GM12878 (cell line): Measurements from ENCODE around the gene PRRG3. TPM values are rescaled to one million over a fixed set of nuclear protein-coding genes. Genes with fewer than 3 reads are reported as not detected.

ENCODE experiments used
- ATAC-seq: fragments of 200-7000 bp; cut with Tn5 transposase; 3 replicates; pipeline ENCODE4 v1.9.1; 2020; ENCODE audit warnings: mild to moderate bottlenecking, moderate library complexity
- BruUV-seq: library from RNA; stranded (reverse); fragments of 400-500 nt; replicated peaks from 2 replicates; lab custom pipeline; 2021; lab: Mats Ljungman, UMichigan
- CTCF ChIA-PET: fragments of 300-600 bp; sonication (Branson Sonifier 250); formaldehyde crosslinking; extraction: SDS; loops from one replicate; lab custom pipeline; 2021; ENCODE audit warnings: inconsistent platforms; lab: Yijun Ruan, JAX
- POLR2A ChIA-PET: fragments of 350-600 bp; formaldehyde crosslinking; extraction: SDS; loops from one replicate; lab custom pipeline; 2021; ENCODE audit warnings: inconsistent platforms; lab: Charles Lee
- RAD21 ChIA-PET: fragments of 300-600 bp; sonication (Branson Sonifier 250); formaldehyde crosslinking; loops from one replicate; lab custom pipeline; 2023; ENCODE audit warnings: antibody characterized with exemption; ENCODE audit not compliant: unreplicated experiment; lab: Charles Lee
- SMC1A ChIA-PET: fragments of 300-600 bp; sonication (Branson Sonifier 250); formaldehyde crosslinking; loops from one replicate; lab custom pipeline; 2023; ENCODE audit not compliant: unreplicated experiment, uncharacterized antibody; lab: Charles Lee
- DNase-seq: peaks from one replicate; pipeline ENCODE4 v3.0.0-alpha.2; 2011; ENCODE audit warnings: low read depth, low spot score
- FAIRE-seq: peaks from 3 replicates; lab custom pipeline; 2011; peaks lifted over from hg19 to GRCh38; lab: Jason Lieb, UNC
- H2AFZ ChIP-seq: 2 replicates; pipeline ENCODE4 v1.6.0; 2011; ENCODE audit warnings: low read depth, low read length, control low read depth; ENCODE audit not compliant: control insufficient read depth
- H3K27ac ChIP-seq: 2 replicates; pipeline ENCODE4 v1.5.1; 2011; ENCODE audit warnings: control low read depth; ENCODE audit not compliant: control insufficient read depth, insufficient read depth
- H3K27me3 ChIP-seq, 2 experiments: replicated peaks in 1 of 2; 2 replicates each; pipeline versions ENCODE4 v1.6.0 to v1.6.1; 2011; ENCODE audit warnings: low read length in 1 of 2; ENCODE audit not compliant: control insufficient read depth in 2 of 2, insufficient read depth in 2 of 2
- H3K36me3 ChIP-seq, 2 experiments: 2 replicates each; pipeline ENCODE4 v1.5.1; 2011; ENCODE audit warnings: low read length in 1 of 2; ENCODE audit not compliant: control insufficient read depth in 2 of 2, insufficient read depth in 2 of 2
- H3K4me1 ChIP-seq: 2 replicates; pipeline ENCODE4 v1.6.1; 2011; ENCODE audit warnings: mild to moderate bottlenecking, low read length, moderate library complexity, mixed read lengths; ENCODE audit not compliant: control insufficient read depth, insufficient read depth
- H3K4me2 ChIP-seq: 2 replicates; pipeline ENCODE4 v1.6.0; 2011; ENCODE audit warnings: control low read depth; ENCODE audit not compliant: control insufficient read depth, insufficient read depth
- H3K4me3 ChIP-seq: fragments of 200-600 bp; sonication (generic); 2 replicates; pipeline ENCODE4 v1.5.1; 2016
- H3K79me2 ChIP-seq: 2 replicates; pipeline ENCODE4 v1.6.0; 2011; ENCODE audit warnings: low read length; ENCODE audit not compliant: control insufficient read depth, insufficient read depth
- H3K9ac ChIP-seq: 2 replicates; pipeline ENCODE4 v1.8.0; 2011; ENCODE audit warnings: low read length, control low read depth, mixed read lengths; ENCODE audit not compliant: control insufficient read depth, insufficient read depth
- H3K9me3 ChIP-seq: replicated peaks from 3 replicates; pipeline ENCODE4 v1.5.1; 2011; ENCODE audit warnings: mild to moderate bottlenecking, low read length; ENCODE audit not compliant: control insufficient read depth, insufficient read depth
- H4K20me1 ChIP-seq: 2 replicates; pipeline ENCODE4 v1.6.0; 2011; ENCODE audit not compliant: control insufficient read depth, insufficient read depth
- CBFB ChIP-seq: IDR thresholded peaks from 2 replicates; pipeline ENCODE4 v1.6.1; 2016; ENCODE audit warnings: antibody characterized with exemption, low read depth
- EED ChIP-seq: sonication (generic); IDR thresholded peaks from 2 replicates; pipeline ENCODE4 v1.6.1; 2016; ENCODE audit warnings: antibody characterized with exemption, low read depth
- EP300 ChIP-seq, 2 experiments: fragments of 150-350 bp in 1 of 2; IDR thresholded peaks; 2 replicates each; pipeline ENCODE4 v1.6.1; 2011 to 2012; ENCODE audit warnings: low read depth in 2 of 2, low read length in 2 of 2, borderline replicate concordance in 1 of 2, improper control_type of control experiment in 1 of 2, inconsistent platforms in 1 of 2; ENCODE audit not compliant: control insufficient read depth in 1 of 2
- GABPA ChIP-seq: IDR thresholded peaks from 2 replicates; pipeline ENCODE4 v1.6.1; 2014; ENCODE audit warnings: antibody characterized with exemption, low read depth, mild to moderate bottlenecking, inconsistent platforms
- MYB ChIP-seq: fragments of 150-350 bp; IDR thresholded peaks from 2 replicates; pipeline ENCODE4 v1.6.1; 2014; ENCODE audit warnings: mild to moderate bottlenecking, low read depth, low read length, borderline replicate concordance
- NFYA ChIP-seq: IDR thresholded peaks from 2 replicates; pipeline ENCODE4 v1.6.1; 2011; ENCODE audit warnings: low read depth, mild to moderate bottlenecking, low read length, improper control_type of control experiment, borderline replicate concordance
- RAD21 ChIP-seq: IDR thresholded peaks from 2 replicates; pipeline ENCODE4 v1.6.1; 2011; ENCODE audit warnings: mild to moderate bottlenecking, low read depth, low read length, moderate library complexity; ENCODE audit not compliant: insufficient read depth
- RBBP5 ChIP-seq: fragments of 200-600 bp; sonication (generic); conservative IDR thresholded peaks from 2 replicates; pipeline ENCODE4 v1.6.1; 2016
- TARDBP ChIP-seq: IDR thresholded peaks from 2 replicates; pipeline ENCODE4 v1.6.1; 2016; ENCODE audit warnings: borderline replicate concordance
- WGBS: methylation state at CpG from one replicate; pipeline ENCODE4 v1.1.6; 2016; ENCODE audit warnings: low lambda C conversion rate; ENCODE audit not compliant: insufficient replicate concordance, insufficient coverage; ENCODE audit errors: missing lambda C conversion rate; 5-methylcytosine and 5-hydroxymethylcytosine counted together
- in situ Hi-C: fragments of 300-500 bp; cut with MboI; formaldehyde crosslinking; loops from 9 replicates; pipeline ENCODE4 v1.14.3; 2018; ENCODE audit warnings: mixed read lengths
- intact Hi-C: fragments of 100-400 bp; cut with micrococcal nuclease; formaldehyde crosslinking; loops from one replicate; pipeline ENCODE4 v1.14.2; 2022; ENCODE audit not compliant: unreplicated experiment
- polyA plus RNA-seq, 11 experiments: library from polyadenylated mRNA; depleted of rRNA in 4 of 11; unstranded in 6 of 11; stranded (reverse) in 5 of 11; fragments of >200 nt; fragmentation: Nextera tagmentation in 4 of 11; fragmentation: Illumina TruSeq in 1 of 11; extraction: Ambion mirVana in 4 of 11; extraction: Trizol in 1 of 11; gene quantifications; 1 replicate in 1 of 11; 2 replicates in 10 of 11; pipeline versions ENCODE4 v1.2.1 to v1.2.3, GENCODE V29; 2011 to 2016; ENCODE audit warnings: inconsistent platforms in 2 of 11, missing spikeins in 2 of 11, low read depth in 1 of 11
- total RNA-seq, 4 experiments: library from RNA; depleted of rRNA in 3 of 4; stranded (reverse); fragments of >200 nt in 3 of 4; fragmentation: Illumina TruSeq in 1 of 4; extraction: Trizol in 1 of 4; gene quantifications; 2 replicates each; pipeline versions ENCODE4 v1.2.1 to v1.2.3, GENCODE V29; 2013 to 2021
- TF ChIP-seq, protein P1 (sequence below): fragments of 150-350 bp; IDR thresholded peaks from 2 replicates; pipeline ENCODE4 v1.6.1; 2016; ENCODE audit warnings: low read depth, low read length

Gene PRRG3
- total and polyA plus RNA-seq, 10 of the 15 experiments (the other 5 are each of a cell fraction or from before 2014, with no cell fraction given), result under 0.01 TPM; not detected in 9

DNA sequence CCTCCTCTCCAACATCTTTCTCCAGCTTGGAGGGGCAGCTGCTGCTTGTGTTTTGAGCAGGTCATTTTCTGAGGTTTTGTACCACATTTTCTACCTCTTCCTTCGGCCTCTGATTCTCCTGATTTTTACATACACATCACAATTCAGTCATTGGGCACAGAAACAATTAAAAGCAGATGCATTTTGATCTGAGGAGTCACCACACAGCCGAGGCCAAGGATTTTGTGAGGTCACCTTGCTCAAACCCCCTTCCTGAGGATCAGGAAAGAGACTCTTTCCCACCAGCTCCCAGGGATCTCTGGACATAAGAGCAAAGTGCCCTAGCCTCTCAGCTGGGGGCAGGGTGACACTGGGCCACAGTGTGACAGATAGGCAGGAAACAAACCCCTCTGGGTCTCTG, 15.2 kb downstream of the PRRG3 start (continued):
- TF ChIP-seq, protein P1, sequence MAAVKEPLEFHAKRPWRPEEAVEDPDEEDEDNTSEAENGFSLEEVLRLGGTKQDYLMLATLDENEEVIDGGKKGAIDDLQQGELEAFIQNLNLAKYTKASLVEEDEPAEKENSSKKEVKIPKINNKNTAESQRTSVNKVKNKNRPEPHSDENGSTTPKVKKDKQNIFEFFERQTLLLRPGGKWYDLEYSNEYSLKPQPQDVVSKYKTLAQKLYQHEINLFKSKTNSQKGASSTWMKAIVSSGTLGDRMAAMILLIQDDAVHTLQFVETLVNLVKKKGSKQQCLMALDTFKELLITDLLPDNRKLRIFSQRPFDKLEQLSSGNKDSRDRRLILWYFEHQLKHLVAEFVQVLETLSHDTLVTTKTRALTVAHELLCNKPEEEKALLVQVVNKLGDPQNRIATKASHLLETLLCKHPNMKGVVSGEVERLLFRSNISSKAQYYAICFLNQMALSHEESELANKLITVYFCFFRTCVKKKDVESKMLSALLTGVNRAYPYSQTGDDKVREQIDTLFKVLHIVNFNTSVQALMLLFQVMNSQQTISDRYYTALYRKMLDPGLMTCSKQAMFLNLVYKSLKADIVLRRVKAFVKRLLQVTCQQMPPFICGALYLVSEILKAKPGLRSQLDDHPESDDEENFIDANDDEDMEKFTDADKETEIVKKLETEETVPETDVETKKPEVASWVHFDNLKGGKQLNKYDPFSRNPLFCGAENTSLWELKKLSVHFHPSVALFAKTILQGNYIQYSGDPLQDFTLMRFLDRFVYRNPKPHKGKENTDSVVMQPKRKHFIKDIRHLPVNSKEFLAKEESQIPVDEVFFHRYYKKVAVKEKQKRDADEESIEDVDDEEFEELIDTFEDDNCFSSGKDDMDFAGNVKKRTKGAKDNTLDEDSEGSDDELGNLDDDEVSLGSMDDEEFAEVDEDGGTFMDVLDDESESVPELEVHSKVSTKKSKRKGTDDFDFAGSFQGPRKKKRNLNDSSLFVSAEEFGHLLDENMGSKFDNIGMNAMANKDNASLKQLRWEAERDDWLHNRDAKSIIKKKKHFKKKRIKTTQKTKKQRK, result no peak
- TF ChIP-seq TARDBP, result no peak

DNA sequence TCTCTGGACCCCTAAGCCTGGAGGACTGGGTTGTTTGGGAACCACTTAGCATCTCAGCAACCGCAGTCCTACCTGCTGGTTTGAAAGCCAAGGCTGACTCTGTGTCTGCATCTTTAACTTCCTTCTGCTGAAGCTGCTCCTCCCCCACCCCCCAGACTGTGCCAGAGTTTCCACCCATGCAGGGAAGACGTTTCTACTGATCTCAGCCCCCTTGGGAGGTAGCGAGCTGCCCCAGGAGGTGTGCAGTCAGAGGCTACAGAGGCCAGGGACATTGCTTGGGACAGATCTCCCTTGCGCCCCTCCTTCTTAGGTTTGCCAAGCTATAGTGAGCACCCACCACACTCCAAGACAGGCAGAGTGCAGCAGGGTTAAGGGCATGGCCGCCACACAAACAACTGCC, 15.9 kb downstream of the PRRG3 start:
- Histone ChIP-seq H3K9me3 (no peaks in the 10 kb centered on the region), H3K27me3 (no peaks in the 10 kb centered on the region), H3K36me3 (no peaks in the 10 kb centered on the region), H3K79me2 (no peaks in the 10 kb centered on the region), H3K9ac (no peak overlapping the region), H3K4me2 (no peak overlapping the region), H3K4me3 (no peak overlapping the region), H2AFZ (no peak overlapping the region), H3K27ac (no peak overlapping the region), H4K20me1 (no peaks in the 10 kb centered on the region), H3K4me1 (no peaks in the 10 kb centered on the region)
- TF ChIP-seq GABPA (no peak), RAD21 (no peak), EED (no peak), EP300 (IDR thresholded peaks at IDR 0.05; ENCODE audit: borderline replicate concordance in 1 of 2, control insufficient read depth in 1 of 2, low read depth in 2 of 2, low read length in 2 of 2) (no peak), NFYA (no peak), RBBP5 (no peak), MYB (no peak), CBFB (no peak)
- intact Hi-C loops (no loop called here), in situ Hi-C loops (no loop called here)
- FAIRE-seq, result no peak
- no peak for DNase-seq
- ChIA-PET POLR2A (no interaction called here), SMC1A (no interaction called here), CTCF (interaction anchor here (1.8 kb wide), 1 partner anchor 921 kb away, joined by 5 read pairs; no protein-coding TSS in a partner anchor), RAD21 (no interaction called here)
- ATAC-seq, result no peak
- 11% methylated on average over 5 of the region's 5 CpGs for WGBS
- BruUV-seq, result no TSS peak
